SIG-M5 treated with dmso at 0.1 percent for 504 hours (cell line): ENCODE data around the gene OTUB2.

Experiments used
- DNase-seq: peaks from one replicate; lab custom pipeline; 2025; ENCODE audit not compliant: unreplicated experiment; lab: John Stamatoyannopoulos, UW

The OTUB2 gene

DNA sequence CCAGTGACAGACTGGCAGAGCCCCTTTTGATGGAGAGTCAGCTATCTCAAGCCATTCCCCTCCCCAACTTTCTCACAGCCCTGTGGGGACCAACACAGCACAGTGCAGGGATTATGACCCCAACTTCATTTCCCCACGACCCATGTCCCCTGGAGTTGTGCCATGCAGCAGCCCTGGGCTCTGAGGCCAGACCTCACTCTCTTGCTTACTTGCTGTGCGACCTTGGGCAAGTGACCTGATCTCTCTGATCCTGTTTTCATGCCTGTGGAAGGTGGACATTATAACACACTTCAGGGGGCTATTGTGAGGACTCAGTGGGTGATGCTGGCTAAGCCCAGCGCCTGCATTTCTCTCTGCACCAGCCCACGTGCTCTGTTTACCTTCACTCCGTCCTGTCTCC lies 14.1 kb downstream of the OTUB2 start:
- DNase-seq: no peak

GRCh38 chr14:94040796-94041195 lies 14.7 kb downstream of the OTUB2 start:
- no peak for DNase-seq

DNA sequence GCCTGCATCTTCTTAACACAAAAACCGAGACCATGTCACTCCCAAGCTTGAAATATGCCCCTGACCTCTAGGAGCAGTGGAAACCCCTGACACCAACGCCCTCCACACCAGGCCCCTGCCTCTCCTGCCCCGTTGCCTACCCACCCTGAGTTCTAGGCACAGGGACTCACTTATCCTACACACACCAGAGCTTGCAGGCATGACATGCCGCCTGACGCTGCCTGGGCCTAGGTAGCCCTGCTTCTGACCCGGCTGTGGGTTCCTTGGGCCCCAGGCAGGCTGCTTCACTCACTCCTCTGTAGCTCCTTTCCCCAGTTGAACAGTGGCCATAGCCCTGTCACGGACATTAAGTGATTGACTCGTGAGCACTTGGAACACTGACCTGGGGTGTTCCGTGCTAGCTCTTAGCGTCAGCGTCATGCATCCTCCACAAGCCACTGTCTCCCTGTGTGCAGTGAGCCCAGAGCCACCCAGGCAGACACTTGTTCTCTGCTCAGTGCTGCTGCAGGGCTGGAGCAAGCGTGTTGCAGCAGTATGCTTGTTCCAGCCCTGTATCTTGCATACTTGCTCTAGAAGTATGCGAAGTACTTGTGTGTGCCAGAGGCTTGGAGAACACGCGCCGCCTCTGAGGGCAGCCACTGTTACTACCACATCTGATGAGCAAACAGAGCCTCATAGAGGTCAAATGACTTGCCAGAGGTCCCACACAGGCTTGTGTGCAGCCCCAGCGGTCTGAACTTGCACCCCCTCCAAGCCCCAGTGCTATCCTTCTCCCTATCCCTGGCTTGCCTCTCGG lies 15.6 kb downstream of the OTUB2 start:
- DNase-seq: no peak

- DNase-seq: no peak
These were observed 16.4 kb downstream of the OTUB2 start for GRCh38 chr14:94042433-94043091.

- no peak for DNase-seq
These were observed 17.1 kb downstream of the OTUB2 start for GRCh38 chr14:94043111-94043755.

DNA sequence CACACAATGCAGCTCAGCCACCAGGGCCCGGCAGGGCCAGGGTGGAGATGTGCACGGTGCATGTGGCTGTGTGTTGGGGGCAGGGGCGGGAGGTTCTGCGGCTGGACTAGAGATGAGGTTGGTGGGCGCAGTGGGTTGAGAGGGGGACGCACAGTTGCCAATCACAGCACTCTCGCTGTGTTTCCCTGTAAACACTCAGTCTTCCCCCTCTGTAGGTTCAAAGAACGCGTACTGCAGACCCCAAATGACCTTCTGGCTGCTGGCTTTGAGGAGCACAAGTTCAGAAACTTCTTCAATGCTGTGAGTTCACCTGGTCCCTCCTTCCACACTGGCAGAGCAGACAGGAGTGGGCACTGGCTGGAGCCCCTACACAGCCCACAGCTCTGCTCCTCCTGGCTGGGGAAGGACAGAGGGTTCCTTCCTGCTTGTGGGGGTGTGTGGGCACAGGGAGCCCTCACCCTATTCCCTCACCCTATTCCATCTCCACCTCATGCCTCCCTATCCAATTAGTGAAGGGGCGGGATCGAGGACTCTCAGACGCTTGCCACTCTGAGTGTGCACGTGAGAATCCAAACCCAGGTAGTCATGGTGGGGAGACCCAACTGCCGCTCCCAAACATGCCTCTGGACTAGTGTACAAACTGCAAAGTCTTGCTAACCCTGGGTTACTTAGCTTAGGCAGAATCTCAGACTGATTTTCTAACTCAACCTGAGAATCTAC lies 17.8 kb downstream of the OTUB2 start:
- DNase-seq: no peak

GRCh38 chr14:94044476-94045091 lies 18.4 kb downstream of the OTUB2 start:
- DNase-seq: no peak

- no peak for DNase-seq
These were observed 19.0 kb downstream of the OTUB2 start for GRCh38 chr14:94045101-94045500.

- DNase-seq: no peak
These were observed 19.6 kb downstream of the OTUB2 start for GRCh38 chr14:94045563-94046345.

- DNase-seq: no peak
These were observed 20.6 kb downstream of the OTUB2 start for GRCh38 chr14:94046696-94047250.

DNA sequence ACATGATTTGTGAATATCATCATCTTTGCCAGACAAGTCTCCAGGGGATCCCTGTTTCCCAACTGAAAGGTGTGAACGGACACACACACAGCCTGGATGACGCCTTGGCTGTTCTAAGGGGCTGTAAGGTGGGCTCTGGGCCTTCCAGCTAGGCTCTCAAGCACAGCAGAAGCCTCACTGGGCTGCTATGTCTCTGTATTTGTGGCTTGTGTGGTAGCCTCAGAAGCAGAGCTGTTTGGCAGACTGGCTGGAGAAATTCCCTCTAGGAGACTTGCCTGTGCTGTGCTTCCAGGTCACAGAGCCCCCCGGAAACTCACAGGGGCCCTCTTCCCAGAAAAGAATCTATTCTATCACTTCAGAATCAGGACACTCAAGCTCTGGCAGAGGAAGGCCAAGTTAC lies 21.4 kb downstream of the OTUB2 start:
- DNase-seq: no peak

DNA sequence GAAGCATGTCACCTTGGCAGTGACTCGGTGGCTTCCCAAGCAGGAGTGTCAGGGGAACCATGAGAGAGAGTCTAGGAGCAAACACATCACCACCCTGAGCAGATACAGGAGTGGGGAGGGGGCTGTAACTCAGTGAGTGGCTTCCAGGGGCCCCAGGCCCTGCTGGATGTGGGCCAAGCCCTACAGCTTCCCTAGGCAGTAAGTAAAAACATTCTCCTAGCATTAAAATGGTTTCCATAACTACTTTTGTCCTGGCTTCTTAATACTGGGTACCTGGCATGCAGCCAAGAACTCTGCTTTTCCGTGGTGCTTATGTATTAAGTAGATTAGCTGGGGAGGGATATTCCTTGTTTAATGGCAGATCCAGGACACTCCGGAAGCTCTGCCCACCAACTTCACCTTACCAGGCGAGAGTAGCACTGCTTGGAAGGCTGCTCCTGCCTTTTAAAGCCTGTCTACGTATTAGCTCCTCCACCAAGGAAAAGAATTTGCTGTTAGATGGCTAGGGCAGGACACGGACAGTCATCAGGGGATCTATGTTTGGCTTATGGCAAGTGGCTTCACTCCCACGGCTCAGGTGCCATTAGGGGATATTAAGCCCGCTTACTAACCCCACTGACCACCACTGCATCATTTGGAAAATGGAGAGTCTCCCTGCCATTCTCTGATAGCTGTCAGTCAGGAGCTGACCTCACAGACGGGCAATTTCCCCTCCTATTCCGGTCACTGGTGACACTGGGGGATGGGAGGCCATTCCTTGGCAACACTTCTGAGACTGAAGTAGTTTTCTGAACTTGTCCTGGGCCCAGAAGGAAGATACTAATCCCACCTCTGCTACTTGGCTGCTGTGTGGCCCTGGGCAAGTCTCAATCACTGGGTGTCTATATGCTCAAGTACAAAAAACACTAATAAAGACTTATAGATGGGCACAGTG lies 22.8 kb downstream of the OTUB2 start:
- no peak for DNase-seq

DNA sequence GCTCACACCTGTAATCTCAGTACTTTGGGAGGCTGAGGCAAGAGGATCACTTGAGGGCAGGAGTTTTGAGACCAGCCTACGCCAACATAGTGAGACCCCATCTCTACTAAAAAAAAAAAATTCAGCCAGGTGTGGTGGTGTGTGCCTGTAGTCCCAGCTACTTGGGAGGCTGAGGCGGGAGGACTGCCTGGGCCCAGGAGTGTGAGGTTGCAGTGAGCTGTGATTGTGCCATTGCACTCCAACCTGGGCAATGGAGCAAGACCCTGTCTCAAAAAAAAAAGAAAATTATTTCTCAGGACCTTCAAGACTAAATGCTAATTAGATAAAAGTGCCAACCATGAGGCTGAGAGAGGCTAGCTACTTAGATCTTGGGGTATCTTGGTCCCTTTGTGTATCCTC lies 23.5 kb downstream of the OTUB2 start:
- no peak for DNase-seq

- no peak for DNase-seq
These were observed 24.2 kb downstream of the OTUB2 start for GRCh38 chr14:94050231-94050880.

GRCh38 chr14:94051115-94051514 lies 25.0 kb downstream of the OTUB2 start:
- peak; percentile 2 for DNase-seq

DNA sequence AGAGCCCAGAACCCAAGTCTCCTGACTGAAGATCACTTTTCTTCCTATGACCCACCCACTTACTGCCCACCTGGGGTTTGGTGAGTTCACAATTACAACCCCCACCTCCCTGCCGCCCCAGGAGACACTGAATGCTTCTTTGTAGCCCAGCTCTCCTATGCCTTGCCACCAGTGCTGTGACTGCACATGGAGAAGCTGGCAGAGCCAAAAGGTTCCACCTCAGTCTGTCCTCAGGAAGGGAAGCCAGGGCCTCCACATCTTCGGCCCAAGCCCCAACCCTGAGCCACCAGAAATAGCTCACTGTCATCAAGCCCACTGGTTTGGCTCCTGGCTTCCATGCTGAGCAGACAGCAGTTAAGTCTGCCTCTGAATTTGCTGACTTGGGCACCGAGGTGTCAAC lies 25.6 kb downstream of the OTUB2 start:
- no peak for DNase-seq

DNA sequence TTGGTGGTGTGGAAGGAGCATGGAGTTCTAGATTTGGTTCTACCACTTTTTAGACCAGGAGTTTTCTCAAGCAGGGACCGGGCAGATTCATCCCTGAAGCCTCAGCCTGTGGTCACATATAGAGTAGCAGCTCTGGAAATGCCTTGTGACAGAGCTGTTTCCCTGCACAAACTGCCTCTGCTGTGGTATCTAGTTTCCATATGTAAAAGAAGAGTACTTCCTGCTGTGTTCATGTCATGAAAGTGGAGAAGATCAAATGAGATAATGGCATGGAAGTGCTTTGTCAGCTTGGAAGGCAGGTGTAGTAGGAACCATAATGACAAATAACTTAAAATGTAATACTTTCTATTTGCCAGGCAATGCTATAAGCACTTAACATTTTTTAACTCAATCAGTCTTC lies 26.1 kb downstream of the OTUB2 start:
- no peak for DNase-seq

- DNase-seq: no peak
These were observed 26.5 kb downstream of the OTUB2 start for GRCh38 chr14:94052662-94053061.
